ENCODE measurements around the gene MAST1.
A peak's percentile ranks its signal among the peaks of the same experiment; 100 is the strongest.
"Not testable (repeated sequence)": the region's sequence is repeated elsewhere in the genome, so short reads cannot be mapped to it uniquely, and the experiment has no call there.

Gene MAST1

DNA sequence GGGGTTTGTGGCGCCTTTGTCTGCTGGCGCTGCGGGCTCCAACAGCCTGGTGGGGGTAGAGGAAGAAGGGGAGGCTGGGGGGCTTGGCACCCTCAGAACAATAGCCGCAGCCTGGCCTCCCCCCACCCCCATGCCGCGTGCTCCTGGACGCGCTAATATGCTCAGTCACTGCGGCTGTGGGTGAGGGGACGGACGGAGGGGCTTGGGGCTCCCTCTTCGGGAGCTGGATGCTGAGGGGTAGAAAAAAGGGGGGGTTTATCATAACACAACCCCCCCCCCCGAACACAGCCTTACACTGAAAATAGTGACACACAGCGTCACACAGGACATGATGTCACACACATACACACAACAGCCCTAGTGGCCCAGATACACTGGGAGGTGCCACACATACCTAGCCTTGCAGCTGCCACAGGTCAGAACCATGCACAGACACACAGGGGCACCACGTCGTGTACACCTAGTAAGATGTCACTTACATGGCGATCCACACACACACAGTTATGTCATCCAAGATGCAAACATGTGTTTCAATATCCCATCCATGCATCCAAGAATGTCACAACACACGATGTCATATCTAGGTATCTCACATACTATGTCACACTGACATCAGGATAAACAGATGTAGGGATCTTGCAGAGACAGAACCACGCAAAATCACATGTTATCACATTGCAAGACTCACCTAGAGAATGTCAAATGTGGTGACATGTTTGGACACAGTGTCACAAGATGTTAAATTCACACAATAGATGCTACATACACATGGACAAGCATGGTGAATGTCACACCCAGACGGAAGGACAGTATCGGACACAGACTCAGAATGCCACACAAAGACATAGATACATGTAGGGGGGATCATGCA, 806 bp downstream of the MAST1 start:
- H3K27ac ChIP-seq = no peak overlapping the region
- TF ChIP-seq, protein P1, sequence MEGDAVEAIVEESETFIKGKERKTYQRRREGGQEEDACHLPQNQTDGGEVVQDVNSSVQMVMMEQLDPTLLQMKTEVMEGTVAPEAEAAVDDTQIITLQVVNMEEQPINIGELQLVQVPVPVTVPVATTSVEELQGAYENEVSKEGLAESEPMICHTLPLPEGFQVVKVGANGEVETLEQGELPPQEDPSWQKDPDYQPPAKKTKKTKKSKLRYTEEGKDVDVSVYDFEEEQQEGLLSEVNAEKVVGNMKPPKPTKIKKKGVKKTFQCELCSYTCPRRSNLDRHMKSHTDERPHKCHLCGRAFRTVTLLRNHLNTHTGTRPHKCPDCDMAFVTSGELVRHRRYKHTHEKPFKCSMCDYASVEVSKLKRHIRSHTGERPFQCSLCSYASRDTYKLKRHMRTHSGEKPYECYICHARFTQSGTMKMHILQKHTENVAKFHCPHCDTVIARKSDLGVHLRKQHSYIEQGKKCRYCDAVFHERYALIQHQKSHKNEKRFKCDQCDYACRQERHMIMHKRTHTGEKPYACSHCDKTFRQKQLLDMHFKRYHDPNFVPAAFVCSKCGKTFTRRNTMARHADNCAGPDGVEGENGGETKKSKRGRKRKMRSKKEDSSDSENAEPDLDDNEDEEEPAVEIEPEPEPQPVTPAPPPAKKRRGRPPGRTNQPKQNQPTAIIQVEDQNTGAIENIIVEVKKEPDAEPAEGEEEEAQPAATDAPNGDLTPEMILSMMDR (conservative IDR thresholded peaks at IDR 0.05; ENCODE audit: low read depth) = no peak
- ChIA-PET CTCF (interaction anchor here (0.6 to 0.7 kb wide), 5 partner anchors 25 to 698 kb away, joined by 3 to 6 read pairs (median 3); no protein-coding TSS in a partner anchor), POLR2A (ENCODE audit: low non-redundant PET) (no interaction called here)
- DNase-seq (ENCODE audit: low spot score) = no peak

DNA sequence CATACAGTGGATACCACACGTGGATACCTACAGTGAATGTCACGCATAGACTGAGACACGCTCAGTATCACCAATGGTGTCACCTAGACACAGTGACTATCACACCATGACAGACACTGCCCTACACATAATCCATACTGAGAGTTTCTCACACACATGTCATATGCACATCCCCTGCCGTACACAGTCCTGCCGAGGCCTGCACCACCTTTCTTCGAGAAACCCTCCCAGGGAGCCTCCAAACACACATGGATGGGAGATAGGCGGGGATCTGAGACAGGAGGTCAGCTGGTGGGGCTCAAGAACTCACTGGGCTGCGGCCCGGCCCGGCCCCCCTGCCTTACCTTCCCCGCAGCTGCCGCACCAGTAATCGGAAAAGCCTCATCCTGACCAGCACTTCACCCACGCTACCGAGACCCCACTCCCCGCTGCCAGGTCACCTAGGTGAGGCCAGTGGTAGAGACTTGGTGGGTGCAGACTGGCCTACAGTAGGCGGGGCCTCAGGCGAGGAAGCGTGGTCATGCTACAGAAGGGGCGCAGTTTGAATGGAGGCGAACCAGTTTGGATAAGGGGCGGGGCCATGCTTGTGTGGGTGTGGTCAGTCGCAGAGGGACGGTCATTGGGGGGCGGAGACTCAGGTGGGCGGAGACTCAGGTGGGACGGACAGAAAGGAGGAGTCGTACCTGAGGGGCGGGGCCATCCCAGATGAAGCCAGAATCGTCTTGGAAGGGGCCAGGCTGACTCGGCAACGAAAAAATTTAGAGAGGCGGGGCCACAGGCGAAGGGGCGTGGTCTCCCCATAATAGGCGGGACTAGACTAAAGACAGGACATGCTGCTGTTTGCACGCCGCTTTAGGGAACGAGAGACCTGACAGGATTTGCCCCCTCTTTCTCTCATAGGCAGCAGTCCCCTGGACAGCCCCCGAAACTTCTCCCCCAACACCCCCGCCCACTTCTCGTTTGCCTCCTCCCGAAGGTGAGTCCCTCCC, 2.1 kb downstream of the MAST1 start:
- H3K27ac ChIP-seq = peak overlapping the region; percentile 60
- ChIA-PET CTCF (no interaction called here), POLR2A (ENCODE audit: low non-redundant PET) (no interaction called here)
- TF ChIP-seq, protein P1 (conservative IDR thresholded peaks at IDR 0.05; ENCODE audit: low read depth) = no peak
- peak; percentile 94 for DNase-seq (ENCODE audit: low spot score)

DNA sequence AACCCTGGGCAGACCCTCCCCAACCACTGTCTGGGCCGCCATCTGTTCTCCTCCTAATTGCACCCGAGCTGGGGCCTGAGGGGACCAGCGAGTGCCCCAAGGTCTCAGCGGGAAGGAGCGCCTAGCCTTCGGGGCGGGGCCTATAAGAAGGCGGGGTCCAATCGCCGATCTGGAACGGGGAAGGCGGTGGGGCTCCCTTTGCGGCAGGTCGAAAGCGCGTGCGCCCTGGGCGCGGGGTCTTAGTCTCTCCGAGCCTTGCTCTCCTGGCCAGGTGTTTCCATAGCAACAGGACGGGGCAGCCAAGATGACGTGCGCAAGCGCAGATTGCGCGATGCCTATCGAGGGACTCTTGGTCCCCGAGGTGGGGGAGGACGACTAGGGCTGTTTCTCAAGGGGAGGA, 2.8 kb downstream of the MAST1 start:
- CTCF ChIA-PET = no interaction called here
- peak overlapping the region; percentile 60 for H3K27ac ChIP-seq
- POLR2A ChIA-PET (ENCODE audit: low non-redundant PET) = no interaction called here
- DNase-seq (ENCODE audit: low spot score) = no peak
- TF ChIP-seq, protein P1 (conservative IDR thresholded peaks at IDR 0.05; ENCODE audit: low read depth) = no peak

DNA sequence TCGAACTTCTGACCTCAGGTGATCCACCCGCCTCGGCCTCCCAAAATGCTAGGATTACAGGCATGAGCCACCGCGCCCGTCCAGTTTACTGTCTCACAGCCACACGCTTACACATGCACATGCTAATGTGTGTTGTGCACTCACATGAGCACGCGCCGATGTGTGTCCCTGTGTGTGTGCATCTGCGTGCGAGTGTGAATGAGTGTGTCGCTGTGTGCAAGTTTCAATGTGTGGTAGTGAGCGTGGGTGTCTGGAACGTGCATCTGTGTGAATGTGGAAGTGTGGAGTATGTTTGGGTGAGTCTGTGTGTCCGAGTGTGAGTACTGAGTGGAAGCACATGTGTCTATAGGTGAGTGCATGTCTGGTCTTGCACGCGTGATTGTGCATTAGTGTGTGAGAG, 4.2 kb downstream of the MAST1 start:
- no peak overlapping the region for H3K27ac ChIP-seq
- CTCF ChIA-PET = no interaction called here
- POLR2A ChIA-PET (ENCODE audit: low non-redundant PET) = no interaction called here
- TF ChIP-seq, protein P1 (conservative IDR thresholded peaks at IDR 0.05; ENCODE audit: low read depth) = no peak
- DNase-seq (ENCODE audit: low spot score) = no peak

GRCh38 chr19:12843328-12843727, 5.0 kb downstream of the MAST1 start:
- TF ChIP-seq, protein P1 (conservative IDR thresholded peaks at IDR 0.05; ENCODE audit: low read depth) = no peak
- H3K27ac ChIP-seq = no peak overlapping the region
- DNase-seq (ENCODE audit: low spot score) = no peak
- ChIA-PET CTCF (no interaction called here), POLR2A (ENCODE audit: low non-redundant PET) (no interaction called here)

- TF ChIP-seq, protein P1 (conservative IDR thresholded peaks at IDR 0.05; ENCODE audit: low read depth) = no peak
- no peak for DNase-seq (ENCODE audit: low spot score)
- ChIA-PET POLR2A (ENCODE audit: low non-redundant PET) (no interaction called here), CTCF (interaction anchor here (0.6 to 1.0 kb wide), 3 partner anchors 86 to 1762 kb away, joined by 3 to 4 read pairs (median 3); no protein-coding TSS in a partner anchor)
- no peak overlapping the region for H3K27ac ChIP-seq
Observed at GRCh38 chr19:12843999-12844732, 5.9 kb downstream of the MAST1 start.

- CTCF ChIA-PET = interaction anchor here (0.6 to 2.9 kb wide), 11 partner anchors 11 to 130 kb away, joined by 3 to 25 read pairs (median 5); no protein-coding TSS in a partner anchor
- DNase-seq (ENCODE audit: low spot score); H3K27ac ChIP-seq; POLR2A ChIA-PET (ENCODE audit: low non-redundant PET): not testable (repeated sequence)
Observed at GRCh38 chr19:12846613-12847012, 8.3 kb downstream of the MAST1 start.
